ENCODE results near the gene TCAF1. TPM values are rescaled to one million over a fixed set of nuclear protein-coding genes. Genes with fewer than 3 reads are reported as not detected.

Gene TCAF1
- total and polyA plus RNA-seq, 2 donors (not counting 3 experiments of a cell fraction or from before 2014, with no cell fraction given) = 29.0 to 48.3 TPM

DNA sequence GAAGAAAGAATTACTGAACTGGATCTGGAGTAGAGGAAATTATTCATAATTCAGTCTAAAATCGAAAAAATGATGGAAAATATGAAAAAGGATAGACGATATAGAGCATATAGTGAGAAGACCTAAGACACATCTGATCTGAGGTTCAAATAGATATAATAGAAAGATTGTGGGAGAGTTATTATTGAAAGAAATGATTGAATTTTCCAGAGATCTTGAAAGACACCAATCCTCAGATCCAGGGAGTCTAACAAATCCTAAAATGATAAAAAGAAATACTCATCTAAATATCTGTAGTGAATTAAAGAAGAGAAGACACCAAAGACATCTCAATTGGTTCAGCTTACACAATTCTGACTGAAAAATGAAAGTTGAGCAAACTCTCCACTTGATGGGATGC, 12.9 kb downstream of the TCAF1 start:
- no peaks in the 10 kb centered on the region for H3K36me3 ChIP-seq (ENCODE audit: control insufficient read depth in 2 of 2, extremely low read depth in 1 of 2, insufficient read depth in 2 of 2, low read length in 2 of 2)
- FAIRE-seq = no peak
- no peak overlapping the region for H2AFZ ChIP-seq (ENCODE audit: low read depth, low read length)
- no peaks in the 10 kb centered on the region for H3K9me3 ChIP-seq (replicated peaks; ENCODE audit: control insufficient read depth, insufficient read depth, low read length)
- H3K79me2 ChIP-seq (ENCODE audit: control insufficient read depth, insufficient read depth, low read length) = peaks cover 11% of the 10 kb centered on the region
- BruUV-seq (replicated peaks) = no TSS peak
- dilution Hi-C loops (cut with MboI; ENCODE audit: extremely low pct_ligation_motif_present, low sequenced_read_pairs) (no loop called here), intact Hi-C loops (cut with micrococcal nuclease) (no loop called here)
- H3K4me1 ChIP-seq (ENCODE audit: control insufficient read depth, extremely low read depth, insufficient read depth, low read length) = peaks cover 20% of the 10 kb centered on the region
- H3K9ac ChIP-seq (replicated peaks; ENCODE audit: extremely low read depth, insufficient read depth, low read length) = no peak overlapping the region
- no peak overlapping the region for H3K4me2 ChIP-seq (ENCODE audit: insufficient read depth, low read length)
- no peak for DNase-seq (ENCODE audit: low read depth, low spot score)
- no peak overlapping the region for H3K27ac ChIP-seq (ENCODE audit: insufficient read depth, low read depth, low read length)
- no peaks in the 10 kb centered on the region for H4K20me1 ChIP-seq (replicated peaks; ENCODE audit: control insufficient read depth, extremely low read depth, insufficient read depth, low read length)
- ChIA-PET POLR2A (no interaction called here), CTCF (no interaction called here)
- H3K27me3 ChIP-seq (ENCODE audit: control insufficient read depth in 2 of 2, insufficient read depth in 2 of 2, low read length in 2 of 2) = no peaks in the 10 kb centered on the region
- H3K4me3 ChIP-seq (replicated peaks in 1 of 3; ENCODE audit: insufficient read depth in 1 of 3, low read depth in 1 of 3, low read length in 3 of 3) = no peak overlapping the region
- H3K9me1 ChIP-seq (replicated peaks; ENCODE audit: control insufficient read depth, extremely low read depth, insufficient read depth, low read length) = no peaks in the 10 kb centered on the region
- TF ChIP-seq FOS (IDR thresholded peaks at IDR 0.05; ENCODE audit: borderline replicate concordance, insufficient read depth, low read length) (no peak), POLR2AphosphoS5 (IDR thresholded peaks at IDR 0.05; ENCODE audit: insufficient read depth, low read depth, low read length) (no peak), JUN (IDR thresholded peaks at IDR 0.05; ENCODE audit: borderline replicate concordance, insufficient read depth, insufficient read length, low read depth) (no peak), GATA2 (IDR thresholded peaks at IDR 0.05; ENCODE audit: insufficient read depth, insufficient read length, low read depth, low read length) (no peak), POLR2A (IDR thresholded peaks at IDR 0.05; ENCODE audit: low read depth, low read length) (no peak), EZH2 (IDR thresholded peaks at IDR 0.05; ENCODE audit: borderline replicate concordance, low read depth, low read length, severe bottlenecking) (no peak), MYC (IDR thresholded peaks at IDR 0.05; ENCODE audit: low read depth, low read length) (no peak)
- TF ChIP-seq, protein P1, sequence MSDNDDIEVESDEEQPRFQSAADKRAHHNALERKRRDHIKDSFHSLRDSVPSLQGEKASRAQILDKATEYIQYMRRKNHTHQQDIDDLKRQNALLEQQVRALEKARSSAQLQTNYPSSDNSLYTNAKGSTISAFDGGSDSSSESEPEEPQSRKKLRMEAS (IDR thresholded peaks at IDR 0.05; ENCODE audit: insufficient read depth, insufficient read length) = no peak
- TF ChIP-seq, protein P2, sequence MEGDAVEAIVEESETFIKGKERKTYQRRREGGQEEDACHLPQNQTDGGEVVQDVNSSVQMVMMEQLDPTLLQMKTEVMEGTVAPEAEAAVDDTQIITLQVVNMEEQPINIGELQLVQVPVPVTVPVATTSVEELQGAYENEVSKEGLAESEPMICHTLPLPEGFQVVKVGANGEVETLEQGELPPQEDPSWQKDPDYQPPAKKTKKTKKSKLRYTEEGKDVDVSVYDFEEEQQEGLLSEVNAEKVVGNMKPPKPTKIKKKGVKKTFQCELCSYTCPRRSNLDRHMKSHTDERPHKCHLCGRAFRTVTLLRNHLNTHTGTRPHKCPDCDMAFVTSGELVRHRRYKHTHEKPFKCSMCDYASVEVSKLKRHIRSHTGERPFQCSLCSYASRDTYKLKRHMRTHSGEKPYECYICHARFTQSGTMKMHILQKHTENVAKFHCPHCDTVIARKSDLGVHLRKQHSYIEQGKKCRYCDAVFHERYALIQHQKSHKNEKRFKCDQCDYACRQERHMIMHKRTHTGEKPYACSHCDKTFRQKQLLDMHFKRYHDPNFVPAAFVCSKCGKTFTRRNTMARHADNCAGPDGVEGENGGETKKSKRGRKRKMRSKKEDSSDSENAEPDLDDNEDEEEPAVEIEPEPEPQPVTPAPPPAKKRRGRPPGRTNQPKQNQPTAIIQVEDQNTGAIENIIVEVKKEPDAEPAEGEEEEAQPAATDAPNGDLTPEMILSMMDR (IDR thresholded peaks at IDR 0.05; ENCODE audit: extremely low read depth in 1 of 2, insufficient read depth in 1 of 2, low read depth in 1 of 2, low read length in 2 of 2) = no peak
